HAP-1 (cell line): Measurements from ENCODE around the gene TMEM212.

ENCODE experiments used
- DNase-seq, 2 experiments: peaks; one replicate each; pipeline ENCODE4 v3.0.0-alpha.2; 2016 to 2020; ENCODE audit warnings: low spot score in 2 of 2
- H3K27me3 ChIP-seq: fragments of 250-450 bp; sonication (Bioruptor Pico); 2 replicates; pipeline ENCODE4 v1.5.1; 2020; ENCODE audit warnings: low read depth, mild to moderate bottlenecking, moderate library complexity
- H3K36me3 ChIP-seq: fragments of 250-450 bp; sonication (Bioruptor Pico); replicated peaks from 2 replicates; pipeline ENCODE4 v1.5.1; 2020; ENCODE audit warnings: mild to moderate bottlenecking
- H3K4me1 ChIP-seq: fragments of 250-450 bp; sonication (Bioruptor Pico); 2 replicates; pipeline ENCODE4 v1.5.1; 2020; ENCODE audit warnings: mild to moderate bottlenecking
- H3K4me3 ChIP-seq: fragments of 250-450 bp; sonication (Bioruptor Pico); 2 replicates; pipeline ENCODE4 v1.5.1; 2020; ENCODE audit warnings: mild to moderate bottlenecking, moderate library complexity
- H3K9me3 ChIP-seq: fragments of 250-450 bp; sonication (Bioruptor Pico); 2 replicates; pipeline ENCODE4 v1.5.1; 2020; ENCODE audit warnings: mild to moderate bottlenecking, moderate library complexity
- in situ Hi-C: fragments of 300-500 bp; cut with MboI; formaldehyde crosslinking; loops from 3 replicates; pipeline ENCODE4 v1.14.3; 2020; ENCODE audit warnings: low sequenced_read_pairs, inconsistent platforms, mixed read lengths

Gene TMEM212

DNA sequence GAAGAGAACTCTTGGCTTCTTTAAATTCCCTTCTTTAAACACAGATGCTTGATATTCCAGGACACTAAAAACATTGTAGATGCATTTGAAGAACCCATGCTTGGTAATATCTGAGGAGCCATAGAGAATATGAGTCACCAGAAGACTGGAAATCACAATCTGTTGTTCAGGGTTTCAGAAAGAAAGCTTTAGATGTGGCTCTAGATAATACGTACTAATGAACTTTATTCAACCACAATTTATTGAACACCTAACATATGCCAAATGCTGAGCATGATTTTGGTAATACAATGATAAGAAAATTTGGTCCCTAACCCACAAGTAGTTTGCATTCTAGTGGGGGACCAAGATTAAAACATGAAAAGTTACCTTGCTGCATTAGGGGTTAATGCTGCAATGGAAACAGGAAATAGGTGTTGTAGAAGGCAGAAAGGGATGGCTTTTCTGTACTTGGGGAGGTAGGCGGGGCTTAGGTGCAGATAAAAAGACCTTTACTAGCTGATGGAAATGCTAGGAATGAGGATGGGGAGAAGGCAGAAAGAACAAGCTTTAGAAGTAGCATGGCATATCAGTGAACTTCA is 21.3 kb upstream of the TMEM212 start:
- peaks cover 11% of the 10 kb centered on the region for H3K4me1 ChIP-seq
- H3K9me3 ChIP-seq = no peaks in the 10 kb centered on the region
- H3K36me3 ChIP-seq = no peaks in the 10 kb centered on the region
- no peak overlapping the region for H3K4me3 ChIP-seq
- DNase-seq = no peak
- in situ Hi-C loops = no loop called here
- H3K27me3 ChIP-seq = no peaks in the 10 kb centered on the region

- H3K4me1 ChIP-seq = peaks cover 11% of the 10 kb centered on the region
- no peak overlapping the region for H3K4me3 ChIP-seq
- no peaks in the 10 kb centered on the region for H3K9me3 ChIP-seq
- DNase-seq = no peak
- H3K27me3 ChIP-seq = no peaks in the 10 kb centered on the region
- no peaks in the 10 kb centered on the region for H3K36me3 ChIP-seq
- in situ Hi-C loops = no loop called here
Observed at GRCh38 chr3:171822431-171823106, 20.6 kb upstream of the TMEM212 start.

DNA sequence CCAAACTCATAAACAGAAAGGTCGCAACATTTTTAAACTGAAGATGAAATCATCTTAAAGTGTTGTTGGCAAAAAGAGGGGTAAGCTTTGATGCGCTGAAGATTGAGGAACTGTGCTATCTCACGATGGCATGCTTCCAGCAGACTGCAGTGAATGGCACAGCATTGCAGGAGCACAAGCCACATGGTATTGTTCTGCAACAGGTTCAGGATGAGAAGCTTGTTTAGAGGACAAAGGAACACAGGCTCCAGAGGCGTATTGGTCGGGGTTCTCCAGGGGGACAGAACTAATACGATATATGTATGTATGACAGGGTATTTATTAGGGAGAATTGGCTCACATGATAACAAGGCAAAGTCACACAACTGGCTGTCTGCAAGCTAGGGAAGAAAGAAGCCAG is 19.0 kb upstream of the TMEM212 start:
- no peaks in the 10 kb centered on the region for H3K27me3 ChIP-seq
- in situ Hi-C loops = no loop called here
- H3K9me3 ChIP-seq = no peaks in the 10 kb centered on the region
- no peak for DNase-seq
- H3K4me1 ChIP-seq = peaks cover 11% of the 10 kb centered on the region
- no peaks in the 10 kb centered on the region for H3K36me3 ChIP-seq
- H3K4me3 ChIP-seq = no peak overlapping the region

GRCh38 chr3:171824824-171825221 is 18.3 kb upstream of the TMEM212 start:
- H3K36me3 ChIP-seq = no peaks in the 10 kb centered on the region
- in situ Hi-C loops = no loop called here
- H3K27me3 ChIP-seq = no peaks in the 10 kb centered on the region
- H3K4me1 ChIP-seq = peaks cover 11% of the 10 kb centered on the region
- H3K9me3 ChIP-seq = no peaks in the 10 kb centered on the region
- no peak overlapping the region for H3K4me3 ChIP-seq
- no peak for DNase-seq

- no peaks in the 10 kb centered on the region for H3K27me3 ChIP-seq
- peaks cover 11% of the 10 kb centered on the region for H3K4me1 ChIP-seq
- peak in 1 of 2 experiments; percentile 71 for DNase-seq
- no peaks in the 10 kb centered on the region for H3K36me3 ChIP-seq
- in situ Hi-C loops = no loop called here
- H3K4me3 ChIP-seq = no peak overlapping the region
- no peaks in the 10 kb centered on the region for H3K9me3 ChIP-seq
Observed at GRCh38 chr3:171825222-171825828, 17.8 kb upstream of the TMEM212 start.

DNA sequence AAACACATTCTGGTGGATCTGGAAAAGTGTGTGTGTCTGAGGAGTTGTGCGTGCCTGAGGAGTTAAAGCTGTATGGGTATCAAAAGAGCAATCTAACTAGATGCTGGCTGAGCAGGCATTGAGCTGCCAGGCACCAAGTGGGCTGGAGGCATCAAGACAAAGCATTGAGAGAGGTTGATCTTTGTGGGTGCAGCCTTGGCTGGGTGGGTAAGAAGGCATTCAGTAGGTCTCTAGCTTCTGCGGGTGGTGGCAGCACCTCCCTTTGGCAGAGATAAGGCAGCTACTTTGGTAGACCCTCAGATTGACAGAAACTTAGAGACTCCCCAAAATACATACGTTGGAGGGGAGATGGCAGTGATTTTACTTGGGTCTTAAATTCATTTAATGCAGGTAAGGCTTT is 15.8 kb upstream of the TMEM212 start:
- no peak for DNase-seq
- in situ Hi-C loops = no loop called here

DNA sequence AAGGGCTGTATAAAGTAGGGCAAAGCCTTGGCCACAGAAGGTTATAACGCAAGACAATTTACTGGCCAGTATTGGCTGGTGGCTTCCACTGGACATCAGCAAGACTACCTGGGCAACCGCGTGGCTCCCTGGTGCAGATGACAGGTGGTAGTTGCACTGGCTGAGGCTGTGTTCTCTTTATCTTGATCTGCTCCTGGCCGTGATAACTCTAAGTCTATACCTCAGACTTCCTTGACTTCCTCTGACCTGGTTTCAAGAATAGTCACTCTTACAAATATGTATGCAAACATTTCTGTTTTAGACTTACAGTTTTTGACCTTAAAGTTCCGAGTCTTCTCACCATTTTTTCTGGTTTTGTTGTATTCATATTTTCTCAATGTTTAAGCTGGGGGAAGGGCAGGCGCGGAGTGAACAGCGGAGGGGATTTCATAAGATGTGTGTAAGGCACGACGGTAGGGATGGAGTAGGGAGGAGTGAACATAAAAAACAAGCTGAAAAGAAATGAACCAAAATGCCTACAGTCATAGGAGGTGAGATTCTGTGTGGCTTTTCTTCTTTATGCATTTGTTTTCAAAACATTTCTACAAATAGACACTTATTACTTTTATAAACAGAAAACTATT is 15.2 kb upstream of the TMEM212 start:
- peaks cover 11% of the 10 kb centered on the region for H3K4me1 ChIP-seq
- no peak overlapping the region for H3K4me3 ChIP-seq
- no peaks in the 10 kb centered on the region for H3K27me3 ChIP-seq
- in situ Hi-C loops = no loop called here
- no peak for DNase-seq
- no peaks in the 10 kb centered on the region for H3K36me3 ChIP-seq
- no peaks in the 10 kb centered on the region for H3K9me3 ChIP-seq

More for the DNA sequence above, 15.8 kb upstream of the TMEM212 start:
- no peaks in the 10 kb centered on the region for H3K36me3 ChIP-seq
- H3K4me3 ChIP-seq = no peak overlapping the region
- no peaks in the 10 kb centered on the region for H3K9me3 ChIP-seq
- peaks cover 11% of the 10 kb centered on the region for H3K4me1 ChIP-seq
- no peaks in the 10 kb centered on the region for H3K27me3 ChIP-seq

- DNase-seq = no peak
- Histone ChIP-seq H3K4me1 (peaks cover 11% of the 10 kb centered on the region), H3K9me3 (no peaks in the 10 kb centered on the region), H3K36me3 (no peaks in the 10 kb centered on the region), H3K27me3 (no peaks in the 10 kb centered on the region), H3K4me3 (no peak overlapping the region)
- in situ Hi-C loops = no loop called here
Observed at GRCh38 chr3:171828902-171829770, 14.0 kb upstream of the TMEM212 start.

- H3K4me3 ChIP-seq = no peak overlapping the region
- in situ Hi-C loops = no loop called here
- H3K9me3 ChIP-seq = no peaks in the 10 kb centered on the region
- DNase-seq = peak; percentile 63 to 74
- no peaks in the 10 kb centered on the region for H3K36me3 ChIP-seq
- no peaks in the 10 kb centered on the region for H3K27me3 ChIP-seq
- peaks cover 12% of the 10 kb centered on the region for H3K4me1 ChIP-seq
Observed at GRCh38 chr3:171829841-171830517, 13.2 kb upstream of the TMEM212 start.

GRCh38 chr3:171830518-171830875 is 12.7 kb upstream of the TMEM212 start:
- H3K27me3 ChIP-seq = no peaks in the 10 kb centered on the region
- H3K9me3 ChIP-seq = no peaks in the 10 kb centered on the region
- no peak for DNase-seq
- H3K36me3 ChIP-seq = no peaks in the 10 kb centered on the region
- no peak overlapping the region for H3K4me3 ChIP-seq
- peaks cover 6% of the 10 kb centered on the region for H3K4me1 ChIP-seq
- in situ Hi-C loops = no loop called here

GRCh38 chr3:171831936-171832335 is 11.2 kb upstream of the TMEM212 start:
- H3K36me3 ChIP-seq = no peaks in the 10 kb centered on the region
- H3K4me1 ChIP-seq = peaks cover 3% of the 10 kb centered on the region; the same call in 1 of the 2 replicates
- in situ Hi-C loops = no loop called here
- H3K4me3 ChIP-seq = no peak overlapping the region
- no peak for DNase-seq
- H3K27me3 ChIP-seq = no peaks in the 10 kb centered on the region
- no peaks in the 10 kb centered on the region for H3K9me3 ChIP-seq

- DNase-seq = no peak
- Histone ChIP-seq H3K9me3 (no peaks in the 10 kb centered on the region), H3K36me3 (no peaks in the 10 kb centered on the region), H3K4me3 (no peak overlapping the region), H3K27me3 (no peaks in the 10 kb centered on the region), H3K4me1 (peaks cover 3% of the 10 kb centered on the region; the same call in 1 of the 2 replicates)
- in situ Hi-C loops = no loop called here
Observed at GRCh38 chr3:171832989-171833388, 10.2 kb upstream of the TMEM212 start.
